ENCODE results near the gene DOCK11.

DNA sequence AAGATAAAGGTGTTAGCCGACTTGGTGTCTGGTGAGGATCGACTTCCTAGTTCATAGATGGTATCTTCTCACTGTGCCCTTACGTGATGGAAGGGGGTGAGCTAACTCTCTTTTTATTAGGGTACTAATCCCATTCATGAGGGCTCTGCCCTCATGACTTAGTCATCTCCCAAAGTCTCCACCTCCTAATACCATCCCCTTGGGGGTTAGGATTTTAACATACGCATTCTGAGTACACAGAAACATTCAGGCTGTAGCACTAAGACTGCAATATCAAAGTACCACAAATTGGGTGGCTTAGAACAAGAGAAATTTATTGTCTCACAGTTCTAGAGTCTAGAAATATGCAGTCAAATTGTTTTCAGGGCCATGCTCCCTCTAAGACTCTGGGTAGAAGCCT, 173.8 kb downstream of the DOCK11 start:
- TF ChIP-seq EZH2 (IDR thresholded peaks at IDR 0.05; ENCODE audit: insufficient read depth, poor library complexity, severe bottlenecking) (no peak), EZH2phosphoT487 (IDR thresholded peaks at IDR 0.05; ENCODE audit: insufficient read depth, low read depth) (no peak)
